GM12891 (cell line): ENCODE measurements around the gene NPY4R.
"Not testable (repeated sequence)": the region's sequence is repeated elsewhere in the genome, so short reads cannot be mapped to it uniquely, and the experiment has no call there.

Experiments
- DNase-seq: peaks from one replicate; pipeline ENCODE4 v3.0.0; 2011; ENCODE audit warnings: low spot score; ENCODE audit not compliant: insufficient read length
- FAIRE-seq: peaks from 2 replicates; lab custom pipeline; 2011; peaks lifted over from hg19 to GRCh38; lab: Jason Lieb, UNC

NPY4R gene

GRCh38 chr10:46411123-46411522 is 54.6 kb downstream of the NPY4R start:
- DNase-seq, result not testable (repeated sequence)

More at GRCh38 chr10:46411123-46411522, 54.6 kb downstream of the NPY4R start:
- FAIRE-seq, result not testable (repeated sequence)
